ENCODE results near the gene BPIFB4.
"Not testable (repeated sequence)": the region's sequence is repeated elsewhere in the genome, so short reads cannot be mapped to it uniquely, and the experiment has no call there.

The BPIFB4 gene

DNA sequence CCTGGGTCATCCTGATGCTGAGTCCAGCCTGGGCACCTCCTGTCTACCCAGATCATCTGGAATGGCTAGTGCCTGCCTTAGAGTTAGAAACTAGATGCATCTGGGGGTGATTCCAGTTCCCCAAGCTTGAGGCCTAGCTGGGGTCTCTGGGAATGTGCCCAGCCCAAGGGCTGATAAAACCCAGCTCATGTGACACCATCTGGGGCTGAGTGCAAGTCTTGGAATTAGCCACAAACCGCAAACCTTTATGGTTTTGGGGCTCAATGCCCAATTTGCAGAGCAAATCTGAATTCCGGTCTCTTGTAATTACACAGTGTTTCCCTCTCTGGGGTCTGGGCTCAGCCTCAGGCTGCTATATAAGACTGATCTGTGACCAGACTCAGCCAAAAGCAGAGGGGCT is at the start of gene BPIFB4:
Gene BPIFB4 (plus strand): TSS at position 385 of the 400 bp plus-strand sequence. CDS start 1,884 bp downstream, outside the sequence.
- in situ Hi-C loops (cut with MboI; ENCODE audit: low sequenced_read_pairs): no loop called here

DNA sequence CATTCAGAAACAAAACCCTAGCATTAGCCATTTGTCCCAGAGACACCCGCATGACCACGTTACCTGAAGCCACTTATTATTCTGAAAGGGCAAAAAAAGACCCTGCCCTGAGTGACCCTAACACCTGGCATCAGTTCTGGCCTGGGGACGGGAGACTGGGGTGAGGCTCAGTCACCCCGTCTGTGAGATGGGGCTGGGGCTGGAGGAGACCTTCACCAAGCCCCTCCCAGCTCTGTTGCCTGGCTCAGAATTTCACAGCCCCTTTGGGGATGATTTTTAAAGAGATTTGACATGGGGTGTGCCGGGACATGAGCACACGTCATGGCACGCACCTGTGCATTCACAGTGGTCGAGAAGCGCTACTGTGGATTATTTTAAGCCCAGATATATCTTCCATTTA is 49.4 kb upstream of the BPIFB4 start:
- in situ Hi-C loops (cut with MboI; ENCODE audit: low sequenced_read_pairs): no loop called here

DNA sequence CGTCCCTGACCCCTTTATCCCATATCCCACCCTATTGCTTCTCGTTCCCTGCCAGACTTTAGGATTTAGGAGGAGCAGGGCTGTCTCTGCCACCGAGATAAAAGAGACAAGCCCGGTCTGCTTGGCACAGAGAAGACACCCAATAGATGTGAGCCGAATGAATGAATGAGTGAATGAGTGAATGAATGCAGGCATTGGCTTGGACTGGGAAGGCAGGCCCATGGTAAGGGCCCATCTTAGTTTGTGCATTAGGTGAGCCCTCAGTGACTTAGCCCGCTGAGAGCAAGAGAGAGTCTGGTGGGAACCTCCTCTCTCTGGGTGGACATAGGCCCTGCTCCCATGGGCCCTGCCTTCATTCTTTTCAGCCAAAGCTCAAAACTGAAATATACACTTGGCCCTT is 48.9 kb upstream of the BPIFB4 start:
- in situ Hi-C loops (cut with MboI; ENCODE audit: low sequenced_read_pairs): no loop called here

DNA sequence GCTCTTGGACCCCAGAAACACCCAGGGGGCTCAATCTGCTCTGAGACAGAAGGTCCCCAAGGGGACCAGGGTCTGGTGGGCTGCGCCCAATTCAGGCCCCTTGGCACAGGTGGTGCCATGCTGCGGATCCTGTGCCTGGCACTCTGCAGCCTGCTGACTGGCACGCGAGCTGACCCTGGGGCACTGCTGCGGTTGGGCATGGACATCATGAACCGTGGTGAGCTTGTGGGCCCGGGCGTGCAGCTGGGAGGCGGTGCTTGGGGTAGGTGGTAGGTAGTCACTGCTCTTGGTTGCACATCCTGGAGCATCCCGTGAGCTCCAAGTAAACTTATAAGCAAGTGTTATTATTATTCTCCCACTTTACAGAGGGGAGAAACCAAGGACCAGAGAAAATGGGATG is 47.9 kb upstream of the BPIFB4 start, which contains the start of gene BPIFB6:
Gene BPIFB6 (plus strand): TSS at position 118 of the 400 bp plus-strand sequence. CDS start 0 bp downstream, at position 118.
- in situ Hi-C loops (cut with MboI; ENCODE audit: low sequenced_read_pairs): no loop called here

DNA sequence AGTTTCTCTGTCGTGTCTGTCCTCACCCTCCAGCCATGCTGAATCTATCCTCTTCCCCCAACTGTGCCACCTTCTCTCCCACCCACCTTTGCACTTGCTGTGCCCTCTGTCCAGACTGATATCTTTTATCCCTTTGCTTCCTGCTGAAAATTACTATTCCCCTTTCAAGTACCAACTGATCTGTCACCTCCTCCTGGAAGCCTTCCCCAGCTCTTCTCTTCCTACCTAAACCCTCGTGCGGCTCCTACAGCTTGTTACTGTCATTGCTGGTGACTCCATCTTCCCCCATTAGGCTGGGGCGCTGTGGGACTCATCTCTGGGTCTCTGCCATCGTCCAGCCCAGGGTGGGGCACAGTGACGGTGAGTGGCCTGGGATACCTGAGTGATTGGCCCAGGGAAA is 46.9 kb upstream of the BPIFB4 start:
- in situ Hi-C loops (cut with MboI; ENCODE audit: low sequenced_read_pairs): no loop called here

DNA sequence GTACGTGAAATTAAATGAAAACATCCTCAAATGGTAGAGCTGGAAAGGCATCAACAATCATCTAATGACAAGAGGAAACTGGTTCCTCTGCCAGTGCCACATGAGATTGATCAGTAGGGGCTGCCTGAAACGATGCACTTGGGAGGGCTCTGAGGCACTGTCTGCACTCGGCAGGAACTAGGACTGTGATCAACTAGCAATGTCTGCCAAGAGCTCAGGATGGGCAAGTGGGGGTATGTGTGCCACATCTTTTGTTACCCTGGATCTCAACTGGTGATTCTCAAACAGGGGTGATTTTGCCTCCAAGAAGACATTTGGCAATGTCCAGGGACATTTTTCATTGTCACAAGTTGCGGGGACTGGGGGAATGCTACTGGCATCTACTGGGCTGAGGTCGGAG is 46.1 kb upstream of the BPIFB4 start:
- in situ Hi-C loops (cut with MboI; ENCODE audit: low sequenced_read_pairs): no loop called here

DNA sequence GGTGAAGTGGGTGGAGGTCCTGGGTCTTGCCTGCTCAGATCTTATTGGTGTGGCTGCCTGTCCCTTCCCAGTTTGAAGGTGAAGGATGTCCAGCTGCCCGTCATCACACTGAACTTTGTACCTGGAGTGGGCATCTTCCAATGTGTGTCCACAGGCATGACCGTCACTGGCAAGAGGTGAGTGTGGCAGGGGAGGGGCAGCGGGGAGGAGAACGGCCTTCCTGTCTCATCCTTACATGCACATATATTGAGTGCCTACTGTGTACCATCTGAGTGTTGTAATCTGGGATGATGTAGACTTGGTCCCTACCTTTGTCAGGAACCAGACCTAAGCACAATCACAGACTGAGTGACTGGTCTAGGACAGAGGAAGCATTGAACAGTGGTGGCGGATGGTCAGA is 45.3 kb upstream of the BPIFB4 start:
- in situ Hi-C loops (cut with MboI; ENCODE audit: low sequenced_read_pairs): no loop called here

DNA sequence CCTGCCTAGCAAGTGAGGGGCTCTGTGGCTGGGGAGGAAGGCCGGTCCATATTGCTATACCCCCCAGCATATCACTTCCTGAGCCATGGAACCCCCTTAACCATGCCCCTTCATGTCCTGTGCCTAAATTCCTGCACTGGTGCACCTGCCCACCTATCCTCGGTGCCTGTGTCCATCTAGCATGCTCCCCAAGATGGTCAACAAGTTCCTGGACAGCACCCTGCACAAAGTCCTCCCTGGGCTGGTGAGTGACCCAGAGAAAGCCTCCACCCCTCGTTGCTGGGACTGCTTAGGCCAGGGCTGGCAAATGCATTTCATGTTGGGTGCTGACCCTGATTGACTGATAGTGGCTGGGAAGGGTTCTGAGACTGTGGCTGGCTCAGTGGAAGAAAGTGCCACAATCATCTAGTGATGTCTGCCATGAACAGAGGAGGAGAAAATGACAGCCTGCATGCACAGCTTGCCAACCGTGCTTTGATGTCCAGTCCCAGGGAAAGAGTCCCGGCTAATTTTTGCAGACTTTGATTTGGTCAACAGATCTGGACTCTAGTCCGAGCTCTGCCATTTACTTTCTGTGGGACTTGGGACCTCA is 44.4 kb upstream of the BPIFB4 start:
- in situ Hi-C loops (cut with MboI; ENCODE audit: low sequenced_read_pairs): no loop called here

DNA sequence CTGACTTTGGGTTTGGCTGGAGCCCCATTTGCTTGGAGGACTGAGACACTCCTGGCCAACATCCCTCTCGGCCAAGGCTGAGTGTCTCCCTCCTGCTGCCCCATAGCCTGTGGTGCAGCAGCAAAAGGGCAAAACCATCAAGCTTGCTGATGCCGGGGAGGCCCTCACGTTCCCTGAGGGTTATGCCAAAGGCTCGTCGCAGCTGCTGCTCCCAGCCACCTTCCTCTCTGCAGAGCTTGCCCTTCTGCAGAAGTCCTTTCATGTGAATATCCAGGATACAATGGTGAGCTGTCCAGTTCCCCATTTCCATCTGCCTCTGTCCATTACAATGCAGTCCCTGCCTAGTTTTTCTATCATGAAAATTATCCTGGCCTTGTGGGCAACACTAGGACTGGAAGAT is 42.0 kb upstream of the BPIFB4 start:
- in situ Hi-C loops (cut with MboI; ENCODE audit: low sequenced_read_pairs): no loop called here

DNA sequence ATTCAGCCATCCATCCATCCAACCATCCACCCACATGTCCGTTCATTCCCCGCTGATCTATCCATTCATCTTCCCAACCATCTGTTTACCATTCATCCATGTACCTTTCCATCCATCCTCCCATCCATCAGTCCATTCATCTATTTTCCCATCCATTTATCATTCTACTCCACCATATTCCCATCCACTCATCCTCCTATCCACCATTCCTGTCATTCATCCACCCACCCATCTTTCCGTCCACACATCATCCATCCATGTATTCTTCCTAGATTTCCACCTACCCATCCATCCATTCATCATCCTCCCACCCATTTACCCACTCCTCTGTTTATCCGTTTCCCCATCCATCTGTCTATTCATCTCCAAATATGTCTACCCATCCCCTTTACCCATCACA is 41.2 kb upstream of the BPIFB4 start:
- in situ Hi-C loops (cut with MboI; ENCODE audit: low sequenced_read_pairs): no loop called here

DNA sequence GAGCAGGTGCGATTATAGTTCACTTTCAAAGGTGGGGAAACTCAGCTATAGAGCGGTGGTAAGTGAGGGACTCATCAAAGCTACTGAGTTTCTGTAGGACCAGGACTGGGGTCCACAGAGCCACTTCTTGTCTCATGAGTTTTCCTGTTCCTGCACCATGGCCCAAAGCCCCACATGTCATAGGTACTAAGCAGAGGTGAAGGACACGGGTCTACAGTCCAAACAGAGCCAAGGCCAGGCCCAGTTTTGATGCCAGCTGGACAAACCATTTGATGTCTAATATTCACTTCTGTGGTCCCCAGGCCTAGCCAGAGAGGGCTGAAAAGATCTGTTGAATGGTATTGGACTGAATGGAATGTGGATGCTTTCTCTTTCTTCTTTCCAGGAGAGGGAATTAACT is 37.0 kb upstream of the BPIFB4 start:
- in situ Hi-C loops (cut with MboI; ENCODE audit: low sequenced_read_pairs): no loop called here

DNA sequence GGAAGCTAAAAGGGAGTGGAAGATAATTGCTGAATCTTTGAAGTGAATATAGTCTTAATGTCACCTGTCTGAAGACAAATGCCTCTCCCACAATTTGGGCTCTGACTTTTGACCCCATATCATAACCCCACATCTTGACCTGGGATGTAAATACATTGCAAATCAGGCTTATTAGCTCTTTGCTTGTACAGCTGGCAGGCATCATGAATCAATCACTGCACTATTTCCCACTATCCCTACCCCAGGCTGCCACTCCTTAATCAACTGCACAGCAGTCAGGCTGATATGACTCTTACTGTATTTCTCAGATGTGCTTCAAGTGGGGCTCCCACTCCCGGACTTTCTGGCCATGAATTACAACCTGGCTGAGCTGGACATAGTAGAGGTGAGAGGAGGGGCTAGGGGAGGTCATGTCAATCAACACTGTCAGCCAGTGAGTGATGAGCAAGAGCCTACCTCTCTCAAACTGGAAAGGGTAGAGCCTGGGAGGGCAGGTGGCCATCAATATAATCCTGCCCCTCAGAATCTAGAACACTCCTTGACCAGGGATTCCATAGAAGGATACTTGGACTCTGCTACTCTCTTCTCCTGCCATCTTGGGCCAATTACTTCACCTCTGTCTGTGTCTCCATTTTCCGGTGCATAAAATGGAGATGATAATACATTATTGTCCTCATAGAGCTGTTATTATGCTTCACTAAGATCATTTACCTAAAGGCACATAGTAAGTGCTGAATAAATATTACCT is 36.3 kb upstream of the BPIFB4 start:
- in situ Hi-C loops (cut with MboI; ENCODE audit: low sequenced_read_pairs): no loop called here

DNA sequence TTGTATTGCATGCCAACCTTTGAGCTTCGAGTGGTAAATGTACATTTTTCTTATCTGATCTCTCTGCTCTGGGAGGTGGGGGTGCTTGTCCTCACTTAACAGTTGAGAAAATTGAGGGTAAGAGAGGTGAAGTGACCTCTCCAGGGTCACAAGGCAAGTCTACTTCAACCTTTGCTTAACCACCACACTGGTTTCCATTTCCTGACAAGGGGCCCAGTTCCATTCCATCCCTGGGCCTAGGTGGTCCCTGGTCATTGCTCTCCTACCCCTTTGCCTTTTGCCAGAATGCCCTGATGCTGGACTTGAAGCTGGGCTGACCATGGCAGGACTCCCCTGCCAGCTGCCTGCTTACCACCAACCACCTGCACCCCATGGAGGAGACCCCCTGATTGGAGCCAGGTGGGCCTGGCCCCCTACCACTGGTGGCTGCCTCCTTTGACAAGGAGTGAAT is 35.7 kb upstream of the BPIFB4 start:
- in situ Hi-C loops (cut with MboI; ENCODE audit: low sequenced_read_pairs): no loop called here

DNA sequence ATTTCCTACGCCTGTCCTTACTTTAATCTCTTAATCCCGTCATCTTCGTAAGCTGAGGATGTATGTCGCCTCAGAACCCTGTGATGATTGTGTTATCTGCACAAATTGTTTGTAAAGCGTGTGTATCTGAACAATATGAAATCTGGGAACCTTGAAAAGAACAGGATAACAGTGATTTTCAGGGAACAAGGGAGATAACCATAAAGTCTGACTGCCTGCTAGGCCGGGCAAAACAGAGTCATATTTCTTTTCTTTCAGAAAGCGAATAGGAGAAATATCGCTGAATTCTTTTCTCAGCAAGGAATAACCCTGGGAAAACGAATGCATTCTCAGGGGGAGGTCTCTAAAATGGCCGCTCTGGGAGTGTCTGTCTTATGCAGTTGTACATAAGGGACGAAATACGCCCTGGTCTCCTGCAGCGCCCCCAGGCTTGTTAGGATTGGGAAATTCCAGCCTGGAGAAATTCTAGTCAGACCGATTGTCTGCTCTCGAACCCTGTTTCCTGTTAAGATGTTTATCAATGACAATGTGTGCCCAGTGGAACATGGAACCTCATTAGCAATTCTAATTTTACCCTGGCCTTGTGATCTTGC is 34.2 kb upstream of the BPIFB4 start:
- in situ Hi-C loops (cut with MboI; ENCODE audit: low sequenced_read_pairs): not testable (repeated sequence)

DNA sequence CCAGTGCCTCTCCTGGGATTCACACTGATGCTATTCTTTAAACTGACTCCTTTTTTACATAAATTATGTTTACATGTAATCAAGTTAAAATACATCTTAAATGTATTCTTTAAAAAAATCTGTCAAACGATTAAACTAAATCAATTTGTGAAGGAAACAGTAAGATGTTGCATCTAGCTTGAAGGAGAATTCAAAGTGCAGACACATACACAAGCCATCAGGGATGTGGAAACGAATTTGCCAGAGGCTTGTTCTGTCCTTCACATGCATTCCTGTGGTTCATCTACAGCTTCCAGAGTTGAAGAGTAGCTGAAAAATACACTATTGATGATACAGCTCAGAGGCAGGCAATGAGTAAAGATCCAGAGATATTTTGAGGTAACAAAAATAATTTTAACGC is 33.0 kb upstream of the BPIFB4 start:
- in situ Hi-C loops (cut with MboI; ENCODE audit: low sequenced_read_pairs): no loop called here

DNA sequence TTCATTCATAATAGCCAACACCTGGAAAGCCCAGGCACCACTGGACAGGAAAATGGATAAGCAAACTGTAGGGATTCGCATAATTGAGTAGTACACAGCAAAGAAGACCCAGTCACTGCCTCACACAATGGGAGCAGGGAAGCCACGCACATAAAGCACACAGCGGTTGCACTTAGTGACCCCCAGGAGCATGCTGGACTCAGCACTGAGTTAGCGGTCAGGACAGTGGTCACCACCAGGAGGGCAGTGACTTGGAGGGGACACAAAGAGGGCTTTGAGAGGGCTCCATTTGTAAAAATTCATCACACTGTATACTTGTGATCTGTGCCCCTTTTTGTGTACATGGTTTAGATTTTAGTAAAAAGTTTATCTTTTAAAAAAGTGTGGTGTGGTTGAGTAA is 28.1 kb upstream of the BPIFB4 start:
- in situ Hi-C loops (cut with MboI; ENCODE audit: low sequenced_read_pairs): no loop called here

DNA sequence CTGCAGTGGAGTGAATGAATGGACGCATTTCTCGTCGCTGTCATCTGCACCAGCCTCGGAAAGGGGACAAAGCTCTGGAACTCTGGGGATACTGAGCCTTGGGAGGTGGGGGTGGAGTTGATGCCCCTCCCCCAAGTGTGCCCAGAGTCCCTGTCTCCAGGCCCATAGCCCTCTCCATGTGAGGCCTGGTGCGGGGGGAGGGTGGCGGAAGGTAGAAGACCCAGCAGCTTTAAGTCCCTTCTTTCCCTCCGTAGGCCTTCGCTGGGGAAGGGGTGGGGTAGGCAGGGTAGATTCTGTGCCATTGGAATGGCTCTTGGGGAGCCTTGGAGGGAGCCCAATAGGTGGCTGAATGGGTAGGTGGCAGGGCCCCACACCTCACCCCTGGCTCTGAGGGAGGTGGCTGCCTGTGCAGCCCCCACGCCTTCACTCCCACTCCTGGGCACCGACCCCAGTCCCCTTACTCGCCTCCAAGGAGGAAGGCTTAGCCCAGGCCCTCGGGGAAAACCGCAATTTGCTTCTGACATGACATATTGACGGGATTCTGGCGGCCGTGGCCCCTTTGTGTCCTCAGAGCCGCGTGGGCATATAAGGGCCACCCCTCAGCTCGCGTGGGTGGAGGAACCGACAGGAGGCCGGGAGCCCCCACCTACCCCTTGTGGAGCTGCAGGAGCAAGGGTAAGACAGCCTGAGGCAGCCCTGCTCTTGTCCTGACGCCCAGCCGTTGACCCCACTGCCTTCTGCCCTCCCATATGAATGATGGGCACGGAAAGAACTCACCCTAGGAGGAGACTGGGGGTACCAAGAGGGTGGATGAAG is 25.9 kb upstream of the BPIFB4 start, which contains the start of gene BPIFB3:
Gene BPIFB3 (plus strand): TSS at position 613 of the 816 bp plus-strand sequence. CDS start 1,533 bp downstream, outside the sequence.
- in situ Hi-C loops (cut with MboI; ENCODE audit: low sequenced_read_pairs): no loop called here

DNA sequence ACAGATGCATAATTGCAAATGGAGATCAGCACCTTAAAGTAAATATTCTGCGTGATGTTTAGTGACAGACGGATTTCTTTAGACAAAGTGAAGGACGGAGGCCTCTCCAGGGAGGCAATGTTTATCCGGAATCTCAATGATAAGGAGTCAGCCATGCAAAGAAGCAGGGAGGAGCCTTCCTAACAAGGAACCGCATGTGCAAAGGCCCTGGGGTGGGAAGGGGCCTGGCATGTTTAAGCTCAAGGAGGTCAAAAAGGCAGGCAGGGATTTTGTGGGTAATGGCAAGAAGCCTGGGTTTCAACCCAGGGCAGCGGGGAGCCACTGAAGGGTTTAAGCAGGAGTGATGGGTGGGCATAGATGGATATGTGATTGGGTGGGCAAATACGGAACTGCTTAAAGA is 25.1 kb upstream of the BPIFB4 start:
- in situ Hi-C loops (cut with MboI; ENCODE audit: low sequenced_read_pairs): no loop called here

DNA sequence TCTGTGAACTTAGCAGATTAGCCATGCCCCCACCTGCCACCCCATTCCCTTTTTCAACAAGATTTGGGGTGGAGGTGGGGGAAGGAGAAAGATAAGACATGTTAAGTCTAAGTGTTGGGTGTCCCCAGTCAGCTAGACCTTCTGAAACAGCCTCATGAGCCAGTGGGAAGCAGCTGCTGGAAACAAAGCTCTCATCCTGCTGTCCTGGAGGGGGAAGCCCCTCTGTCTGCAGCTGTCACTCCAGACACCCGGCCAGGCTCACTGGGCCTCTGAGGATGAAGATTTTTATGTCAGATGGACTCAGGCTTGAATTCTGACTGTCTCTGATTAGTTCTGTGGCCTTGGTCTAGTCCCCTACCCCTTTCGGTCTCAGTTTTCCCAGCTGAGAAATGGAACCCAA is 24.7 kb upstream of the BPIFB4 start:
- in situ Hi-C loops (cut with MboI; ENCODE audit: low sequenced_read_pairs): no loop called here

DNA sequence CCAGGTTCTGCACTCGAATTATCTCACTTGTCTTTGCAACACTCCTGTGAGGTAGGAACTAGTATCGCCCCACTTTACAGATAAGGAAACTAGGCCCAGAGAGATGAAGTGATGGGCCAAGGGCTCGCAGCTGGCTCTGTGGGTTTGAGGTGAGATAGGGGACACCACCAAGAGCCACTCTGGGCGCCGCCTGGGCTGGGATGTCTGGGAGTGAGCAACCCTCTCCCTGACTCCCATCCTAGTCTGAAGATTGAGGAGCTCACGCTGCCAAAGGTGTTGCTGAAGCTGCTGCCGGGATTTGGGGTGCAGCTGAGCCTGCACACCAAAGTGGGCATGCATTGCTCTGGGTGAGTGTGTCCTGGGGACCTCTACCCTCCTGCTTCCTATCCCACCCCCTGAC is 20.3 kb upstream of the BPIFB4 start:
- in situ Hi-C loops (cut with MboI; ENCODE audit: low sequenced_read_pairs): no loop called here

DNA sequence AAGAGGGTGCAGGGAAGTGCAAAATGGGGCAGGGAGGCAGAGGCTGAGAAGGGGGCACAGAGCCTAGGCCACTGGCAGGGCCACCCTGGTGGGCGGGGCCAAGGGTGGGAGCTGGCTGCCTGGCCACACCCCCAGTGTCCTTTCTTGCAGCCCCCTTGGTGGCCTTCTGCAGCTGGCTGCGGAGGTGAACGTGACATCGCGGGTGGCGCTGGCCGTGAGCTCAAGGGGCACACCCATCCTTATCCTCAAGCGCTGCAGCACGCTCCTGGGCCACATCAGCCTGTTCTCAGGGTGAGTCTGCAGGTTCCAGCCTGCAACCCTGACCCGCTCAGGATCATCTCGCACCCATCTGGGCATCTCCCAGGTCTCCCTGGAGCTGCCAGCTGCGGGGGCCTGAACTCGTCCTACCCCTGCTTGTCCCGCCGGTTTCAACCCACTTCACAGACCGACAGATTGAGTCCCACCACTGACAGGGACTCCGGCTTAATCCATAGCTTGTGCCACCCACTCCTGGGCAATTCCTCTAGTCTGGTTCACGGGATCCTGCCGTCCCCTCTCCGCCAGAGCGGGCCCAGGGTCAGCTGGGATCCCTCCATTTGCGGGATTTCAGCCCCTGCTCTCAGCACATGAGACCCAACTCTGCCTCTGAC is 19.6 kb upstream of the BPIFB4 start:
- in situ Hi-C loops (cut with MboI; ENCODE audit: low sequenced_read_pairs): no loop called here
